Stimulated activated CD8-positive, alpha-beta memory T cell treated with anti-CD3 and anti-CD28 coated beads, Interleukin-4, amount 100 ng/mL, for 4 hours (primary cell): ENCODE data around the gene EIF4E2.

Experiments used
- DNase-seq, 2 donors: peaks; one replicate each; pipeline ENCODE4 v3.0.0-alpha.2; 2020; ENCODE audit warnings: low read depth in 2 of 2, low spot score in 1 of 2

EIF4E2 gene

DNA sequence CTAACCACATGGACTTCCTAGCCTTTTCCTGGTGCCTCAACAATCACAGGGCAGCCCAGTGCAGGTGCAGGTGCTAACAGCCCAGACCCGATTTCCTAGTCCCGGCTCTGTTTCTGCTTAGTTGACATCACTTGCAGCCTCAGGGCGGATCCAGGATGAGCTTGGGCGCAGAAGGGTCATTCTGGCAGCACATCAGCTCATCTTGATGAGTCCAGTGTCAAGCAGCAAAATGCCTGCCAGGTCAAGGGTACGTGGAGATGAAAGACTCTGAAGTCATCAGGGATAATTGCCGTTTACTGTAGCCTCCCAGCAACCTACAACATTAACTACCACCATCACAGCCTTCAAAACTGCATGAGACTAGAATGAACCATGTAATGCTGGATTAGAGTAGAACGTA lies 43.5 kb downstream of the EIF4E2 start:
- DNase-seq, result no peak

DNA sequence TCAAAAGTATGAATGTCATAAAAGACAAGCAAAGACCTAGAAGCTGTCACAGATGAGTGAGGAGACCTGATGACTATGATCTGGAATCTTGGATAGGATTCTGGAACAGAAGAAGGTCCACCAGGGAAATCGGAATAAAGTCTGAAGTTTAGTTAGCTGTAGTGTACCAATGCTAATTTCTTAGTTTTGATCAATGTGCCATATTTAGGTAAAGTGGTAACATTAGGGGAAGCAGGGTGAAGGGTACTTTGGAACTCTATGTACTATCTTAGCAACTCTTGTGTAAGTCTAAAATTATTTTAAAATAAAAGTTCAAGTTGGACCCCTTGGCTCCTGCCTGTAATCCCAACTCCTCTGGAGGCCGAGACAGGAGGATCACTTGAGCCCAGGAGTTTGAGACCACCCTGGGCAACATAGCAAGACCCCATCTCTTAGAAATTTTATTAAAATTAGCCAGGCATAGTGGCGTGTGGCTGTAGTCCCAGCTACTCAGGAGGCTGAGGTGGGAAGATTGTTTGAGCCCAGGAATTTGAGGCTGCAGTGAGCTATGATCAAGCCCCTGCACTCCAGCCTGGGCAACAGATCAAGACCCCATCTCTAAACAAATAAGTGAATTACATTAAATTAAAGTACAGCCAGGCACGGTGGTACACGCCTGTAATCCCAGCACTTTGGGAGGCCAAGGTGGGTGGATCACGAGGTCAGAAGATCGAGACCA lies 47.0 kb downstream of the EIF4E2 start:
- DNase-seq, result no peak

DNA sequence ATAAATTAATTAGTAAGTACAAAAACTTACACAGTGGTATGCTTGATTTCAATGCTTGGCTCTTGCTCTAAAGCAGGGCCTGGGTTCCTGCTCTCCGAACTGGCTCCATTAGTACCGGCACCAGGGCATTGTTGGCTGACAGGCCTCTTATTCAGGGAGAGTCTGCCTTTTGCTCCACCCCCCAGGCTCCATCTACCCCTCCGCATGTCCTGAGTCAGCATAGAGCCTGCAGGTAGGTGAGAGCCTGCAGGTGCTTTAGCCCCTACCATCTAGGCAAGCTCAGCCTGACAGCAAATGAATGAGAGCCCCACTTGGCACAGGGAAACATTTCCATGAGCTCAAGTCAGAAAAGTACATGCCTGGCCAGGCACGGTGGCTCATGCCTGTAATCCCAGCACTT lies 47.8 kb downstream of the EIF4E2 start:
- DNase-seq, result no peak

- no peak for DNase-seq
Observed at GRCh38 chr2:232600053-232600773, 49.7 kb downstream of the EIF4E2 start.

- DNase-seq, result no peak
Observed at GRCh38 chr2:232603283-232603682, 52.8 kb downstream of the EIF4E2 start.

- no peak for DNase-seq
Observed at GRCh38 chr2:232604535-232604934, 54.0 kb downstream of the EIF4E2 start.

GRCh38 chr2:232607011-232607410 lies 56.5 kb downstream of the EIF4E2 start:
- DNase-seq, result no peak

- DNase-seq, result no peak
Observed at GRCh38 chr2:232609607-232610006, 59.1 kb downstream of the EIF4E2 start.

DNA sequence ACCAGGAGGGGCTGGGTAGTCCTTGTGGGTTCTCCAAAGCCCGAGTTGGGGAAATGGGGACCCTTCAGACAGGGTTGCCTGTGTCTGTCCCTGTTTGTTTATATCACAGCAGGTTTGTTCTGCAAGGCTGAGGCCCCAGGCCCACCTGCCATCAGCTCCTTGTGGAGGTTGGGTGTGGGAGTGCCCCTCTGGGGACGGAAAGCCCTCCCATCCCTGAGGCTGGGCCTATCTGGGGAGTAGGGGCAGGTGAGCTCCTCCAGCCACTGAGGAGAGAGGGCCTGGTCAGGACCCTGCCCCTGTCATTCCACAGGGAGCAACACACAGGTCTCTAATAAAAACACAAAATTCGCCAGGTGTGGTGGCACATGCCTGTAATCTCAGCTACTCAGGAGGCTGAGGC lies 59.6 kb downstream of the EIF4E2 start:
- DNase-seq, result no peak

- DNase-seq, result no peak
Observed at GRCh38 chr2:232611061-232611460, 60.6 kb downstream of the EIF4E2 start.

GRCh38 chr2:232611559-232612218 lies 61.2 kb downstream of the EIF4E2 start:
- peak; percentile 36 to 40 for DNase-seq

- DNase-seq, result no peak
Observed at GRCh38 chr2:232613538-232614134, 63.1 kb downstream of the EIF4E2 start.

DNA sequence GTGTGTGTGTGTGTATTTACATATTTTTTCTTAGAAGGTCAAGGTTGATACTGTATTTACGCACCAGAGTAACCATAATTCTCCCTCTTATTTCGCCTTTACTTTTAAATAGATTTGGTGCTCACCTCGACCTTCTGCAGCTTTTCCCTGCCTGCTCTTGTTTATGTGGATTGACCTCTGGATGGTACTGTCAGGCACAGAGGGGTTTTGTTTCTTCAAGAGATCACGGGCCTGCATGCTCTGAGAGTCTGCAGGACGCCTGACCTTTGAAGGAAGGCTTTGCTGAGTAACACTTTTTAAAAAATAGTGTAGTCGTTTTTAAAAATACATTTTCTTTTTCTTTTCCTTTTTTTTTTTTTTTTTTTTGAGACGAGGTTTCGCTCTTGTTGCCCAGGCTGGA lies 64.8 kb downstream of the EIF4E2 start:
- DNase-seq, result no peak
